Liver (tissue), 3 donors: ENCODE results near the gene TBL1XR1.

Source experiments
- TAF1 ChIP-seq: conservative IDR thresholded peaks from 2 replicates; pipeline ENCODE4 v1.6.1; 2016; ENCODE audit warnings: antibody characterized with exemption, mild to moderate bottlenecking
- TF ChIP-seq, protein P1 (sequence below): IDR thresholded peaks from 2 replicates; pipeline ENCODE4 v1.6.1; 2016; ENCODE audit warnings: antibody characterized with exemption
- TF ChIP-seq, protein P2 (sequence below): fragments of 150-350 bp; IDR thresholded peaks from 2 replicates; pipeline ENCODE4 v1.5.1; 2017; ENCODE audit warnings: improper control_type of control experiment, low read depth, low read length; ENCODE audit not compliant: missing input control
- donor health status: healthy.
- donor health status: healthy.

DNA sequence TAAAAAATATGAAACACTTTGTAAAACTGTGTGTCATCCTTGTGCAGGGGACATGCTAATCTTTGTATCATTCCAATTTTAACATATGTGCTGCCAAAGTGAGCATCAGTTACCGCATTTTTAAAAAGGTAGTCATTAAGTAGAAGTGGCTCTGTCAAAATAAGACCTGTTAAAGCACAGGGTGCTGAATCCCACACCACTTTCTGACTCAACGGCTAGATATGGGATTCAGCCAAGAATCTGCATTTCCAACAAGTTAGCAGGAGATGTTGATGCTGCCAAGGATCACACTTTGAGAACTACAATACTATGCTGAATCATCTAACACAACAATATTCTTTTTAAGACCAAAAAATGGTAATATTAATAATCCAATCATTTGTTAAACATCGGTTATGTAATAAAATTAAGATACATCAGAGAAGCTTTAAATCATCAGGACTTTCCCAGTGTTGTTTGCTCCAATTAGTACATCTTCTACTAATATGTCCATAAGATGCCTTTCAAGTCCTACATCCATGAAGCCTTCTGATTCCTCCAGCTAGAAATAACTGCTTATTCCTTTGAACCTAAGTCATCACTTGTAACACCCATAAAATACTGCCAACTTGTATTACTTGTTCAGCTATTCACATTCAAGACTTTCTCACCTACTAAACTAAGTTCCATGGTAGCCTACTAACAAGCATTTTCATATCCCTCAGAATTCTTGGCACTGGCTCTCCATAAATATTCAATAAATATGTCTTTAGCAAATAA is 71.1 kb downstream of the TBL1XR1 start:
- TF ChIP-seq, protein P1, sequence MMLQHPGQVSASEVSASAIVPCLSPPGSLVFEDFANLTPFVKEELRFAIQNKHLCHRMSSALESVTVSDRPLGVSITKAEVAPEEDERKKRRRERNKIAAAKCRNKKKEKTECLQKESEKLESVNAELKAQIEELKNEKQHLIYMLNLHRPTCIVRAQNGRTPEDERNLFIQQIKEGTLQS, result no peak
- TF ChIP-seq, protein P2, sequence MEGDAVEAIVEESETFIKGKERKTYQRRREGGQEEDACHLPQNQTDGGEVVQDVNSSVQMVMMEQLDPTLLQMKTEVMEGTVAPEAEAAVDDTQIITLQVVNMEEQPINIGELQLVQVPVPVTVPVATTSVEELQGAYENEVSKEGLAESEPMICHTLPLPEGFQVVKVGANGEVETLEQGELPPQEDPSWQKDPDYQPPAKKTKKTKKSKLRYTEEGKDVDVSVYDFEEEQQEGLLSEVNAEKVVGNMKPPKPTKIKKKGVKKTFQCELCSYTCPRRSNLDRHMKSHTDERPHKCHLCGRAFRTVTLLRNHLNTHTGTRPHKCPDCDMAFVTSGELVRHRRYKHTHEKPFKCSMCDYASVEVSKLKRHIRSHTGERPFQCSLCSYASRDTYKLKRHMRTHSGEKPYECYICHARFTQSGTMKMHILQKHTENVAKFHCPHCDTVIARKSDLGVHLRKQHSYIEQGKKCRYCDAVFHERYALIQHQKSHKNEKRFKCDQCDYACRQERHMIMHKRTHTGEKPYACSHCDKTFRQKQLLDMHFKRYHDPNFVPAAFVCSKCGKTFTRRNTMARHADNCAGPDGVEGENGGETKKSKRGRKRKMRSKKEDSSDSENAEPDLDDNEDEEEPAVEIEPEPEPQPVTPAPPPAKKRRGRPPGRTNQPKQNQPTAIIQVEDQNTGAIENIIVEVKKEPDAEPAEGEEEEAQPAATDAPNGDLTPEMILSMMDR, result no peak
- no peak for TF ChIP-seq TAF1
